ENCODE results near the gene ANP32B.
"Not testable (repeated sequence)": the region's sequence is repeated elsewhere in the genome, so short reads cannot be mapped to it uniquely, and the experiment has no call there.

ANP32B gene

GRCh38 chr9:97982683-97983588, at the start of gene ANP32B:
TSS of gene ANP32B (plus strand) at chr9:97983341. CDS start at chr9:97983556, 215 bp downstream.
- H3K27ac Mint-ChIP-seq: peak within 1 kb of the TSS; percentile 96
- DNase-seq (ENCODE audit: low spot score in 2 of 2) (peak; percentile 96), ATAC-seq (peak; percentile 87)
- H3K4me1 Mint-ChIP-seq: peaks cover 35% of the 10 kb centered on the region
- no peaks in the 10 kb centered on the region for H3K9me3 Mint-ChIP-seq
- peak within 1 kb of the TSS; percentile 73 for H3K4me3 Mint-ChIP-seq
- H3K36me3 Mint-ChIP-seq: peaks cover 41% of the 10 kb centered on the region

DNA sequence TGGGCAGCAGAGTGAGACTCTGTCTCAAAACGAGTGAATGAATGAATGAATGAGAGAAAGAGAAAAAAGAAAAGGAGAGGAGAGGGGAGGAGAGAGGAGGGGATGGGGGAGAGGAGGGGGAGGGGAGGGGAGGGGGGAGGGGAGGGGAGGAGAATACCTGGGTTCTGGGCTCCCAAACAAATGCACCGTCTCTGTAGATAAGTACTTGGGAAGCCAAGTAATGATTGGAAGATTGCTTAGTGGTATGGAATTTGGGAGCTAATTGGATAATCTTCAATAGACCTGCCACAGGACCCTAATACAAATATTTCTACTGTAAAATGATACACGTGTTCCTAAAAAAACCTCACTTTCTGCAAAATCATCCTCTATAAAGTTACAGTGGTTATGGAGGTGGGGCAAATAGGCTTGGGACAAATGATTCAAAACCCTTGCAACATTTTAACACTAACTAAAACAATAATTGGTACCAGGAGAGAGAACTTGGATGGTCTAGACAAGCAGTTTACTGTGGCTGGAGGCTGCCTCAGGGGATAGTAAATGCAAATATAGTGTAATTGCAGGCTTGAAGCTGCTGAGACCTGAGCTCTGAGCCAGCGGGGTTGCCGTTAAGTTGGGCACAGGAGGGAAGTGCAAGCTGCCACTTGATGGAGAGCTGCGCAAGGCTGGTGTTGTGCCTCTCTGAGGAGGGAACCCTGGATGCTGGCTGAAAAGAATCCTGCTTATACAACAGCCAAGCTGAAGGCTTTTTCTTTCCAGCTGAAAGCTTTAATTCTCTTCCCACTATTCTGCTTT, 48.6 kb upstream of the ANP32B start:
- no peak overlapping the region for H3K4me3 Mint-ChIP-seq
- DNase-seq (ENCODE audit: low spot score in 2 of 2): no peak
- H3K27ac Mint-ChIP-seq: no peak overlapping the region

DNA sequence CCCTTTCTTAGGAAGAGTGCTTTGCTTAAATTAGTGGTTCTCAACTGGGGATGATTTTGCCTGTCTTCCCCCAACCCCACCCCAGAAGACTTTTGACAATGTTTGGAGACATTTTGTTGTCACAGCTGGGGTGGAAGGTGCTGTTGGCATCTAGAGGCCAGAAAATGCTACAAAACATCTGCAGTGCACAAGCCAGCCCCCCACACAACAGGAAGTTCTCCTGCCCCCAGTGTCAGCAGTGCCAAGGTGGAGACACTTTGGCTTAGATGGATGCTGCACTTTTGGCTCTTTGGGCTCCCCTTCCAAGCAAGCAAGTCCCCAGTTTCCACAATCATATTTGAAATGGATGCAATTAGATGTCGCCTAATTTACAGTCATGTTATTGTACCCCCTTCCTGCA, 47.9 kb upstream of the ANP32B start:
- DNase-seq (ENCODE audit: low spot score in 2 of 2) (no peak), ATAC-seq (no peak)
- H3K36me3 Mint-ChIP-seq: no peaks in the 10 kb centered on the region
- peaks cover 28% of the 10 kb centered on the region for H3K4me1 Mint-ChIP-seq
- H3K27ac Mint-ChIP-seq: no peak overlapping the region
- no peak overlapping the region for H3K4me3 Mint-ChIP-seq
- no peaks in the 10 kb centered on the region for H3K9me3 Mint-ChIP-seq

More for the DNA sequence above, 48.6 kb upstream of the ANP32B start:
- H3K9me3 Mint-ChIP-seq: no peaks in the 10 kb centered on the region
- no peaks in the 10 kb centered on the region for H3K36me3 Mint-ChIP-seq
- peaks cover 32% of the 10 kb centered on the region for H3K4me1 Mint-ChIP-seq
- ATAC-seq: no peak

DNA sequence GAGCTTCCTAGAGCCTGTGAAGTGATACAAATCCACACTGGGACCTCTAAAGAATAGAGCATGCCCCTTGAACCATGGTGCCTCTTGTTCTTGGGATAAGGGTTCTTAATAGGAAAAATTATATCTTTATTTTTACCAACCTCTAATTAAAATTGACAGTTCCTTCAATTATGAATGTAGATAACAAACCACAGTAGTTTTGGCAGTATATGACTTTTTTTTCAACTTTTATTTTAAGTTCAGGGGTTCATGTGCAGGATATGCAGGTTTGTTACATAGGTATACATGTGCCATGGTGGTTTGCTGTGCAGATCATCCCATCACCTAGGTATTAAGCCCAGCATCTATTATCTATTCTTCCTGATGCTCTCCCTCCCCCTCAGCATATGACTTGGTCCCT, 46.1 kb upstream of the ANP32B start:
- DNase-seq (ENCODE audit: low spot score in 2 of 2) (no peak), ATAC-seq (no peak)
- Mint-ChIP-seq H3K36me3 (no peaks in the 10 kb centered on the region), H3K9me3 (no peaks in the 10 kb centered on the region), H3K4me3 (no peak overlapping the region), H3K4me1 (peaks cover 13% of the 10 kb centered on the region), H3K27ac (no peak overlapping the region)

GRCh38 chr9:97938081-97938644, 45.0 kb upstream of the ANP32B start, which contains the start of gene HEMGN:
TSS of gene HEMGN (minus strand) at chr9:97938172. CDS start at chr9:97938136, 36 bp downstream.
- Mint-ChIP-seq H3K9me3 (no peaks in the 10 kb centered on the region), H3K4me3 (peak within 1 kb of the TSS; percentile 3), H3K36me3 (no peaks in the 10 kb centered on the region), H3K27ac (peak within 1 kb of the TSS; percentile 43), H3K4me1 (peaks cover 13% of the 10 kb centered on the region)
- ATAC-seq: peak; percentile 77
- peak in 1 of 2 donors; percentile 57 for DNase-seq (ENCODE audit: low spot score in 2 of 2)

DNA sequence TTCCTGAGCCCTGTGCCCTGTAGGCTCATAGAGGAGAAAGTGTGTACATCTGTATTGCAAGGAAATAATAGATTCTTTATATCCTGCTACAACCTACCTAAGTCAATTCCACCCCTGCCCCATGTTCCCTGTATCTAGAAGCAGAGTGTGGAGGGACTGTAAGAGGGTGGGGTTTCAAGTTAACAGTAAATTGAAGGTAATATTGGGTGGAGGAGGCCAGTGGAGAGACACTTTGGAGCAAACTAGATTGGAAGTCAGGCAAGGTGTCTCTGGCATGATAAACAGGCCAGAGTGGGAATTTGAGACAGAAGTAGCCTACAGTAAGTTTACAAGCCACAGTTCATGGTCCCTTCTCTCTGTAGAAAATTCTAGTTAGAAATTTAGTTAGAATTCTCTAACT, 42.9 kb upstream of the ANP32B start:
- no peak for DNase-seq (ENCODE audit: low spot score in 2 of 2)
- Mint-ChIP-seq H3K36me3 (no peaks in the 10 kb centered on the region), H3K4me3 (no peak overlapping the region), H3K4me1 (peaks cover 13% of the 10 kb centered on the region), H3K27ac (no peak overlapping the region), H3K9me3 (no peaks in the 10 kb centered on the region)
- no peak for ATAC-seq

- Mint-ChIP-seq H3K36me3 (no peaks in the 10 kb centered on the region), H3K9me3 (no peaks in the 10 kb centered on the region), H3K4me3 (no peak overlapping the region), H3K27ac (no peak overlapping the region), H3K4me1 (peaks cover 13% of the 10 kb centered on the region)
- no peak for DNase-seq (ENCODE audit: low spot score in 2 of 2)
- ATAC-seq: no peak
Observed at GRCh38 chr9:97940741-97941140, 42.4 kb upstream of the ANP32B start.

DNA sequence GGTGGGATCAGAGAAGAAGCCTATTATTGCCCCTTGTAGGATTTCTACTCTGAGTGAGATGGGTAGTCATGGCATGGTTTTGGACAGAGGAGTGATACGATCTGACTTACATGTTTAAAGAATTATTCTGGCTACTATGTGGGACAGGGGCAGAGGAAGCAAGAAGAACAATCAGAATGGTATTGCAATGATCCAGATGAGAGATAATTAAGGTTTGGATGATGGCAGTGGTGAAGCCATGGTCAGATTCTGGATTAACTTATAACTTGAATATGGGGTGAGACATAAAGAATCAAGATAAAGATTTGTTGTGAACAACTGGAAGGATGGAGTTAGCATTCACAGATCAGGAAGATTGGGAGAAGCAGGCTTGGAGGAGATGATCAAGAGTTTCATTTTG, 41.8 kb upstream of the ANP32B start:
- Mint-ChIP-seq H3K4me1 (peaks cover 13% of the 10 kb centered on the region), H3K27ac (no peak overlapping the region), H3K4me3 (no peak overlapping the region), H3K36me3 (no peaks in the 10 kb centered on the region), H3K9me3 (no peaks in the 10 kb centered on the region)
- no peak for DNase-seq (ENCODE audit: low spot score in 2 of 2)
- ATAC-seq: no peak

- no peaks in the 10 kb centered on the region for H3K36me3 Mint-ChIP-seq
- DNase-seq (ENCODE audit: low spot score in 2 of 2): no peak
- peaks cover 5% of the 10 kb centered on the region for H3K4me1 Mint-ChIP-seq
- H3K4me3 Mint-ChIP-seq: no peak overlapping the region
- ATAC-seq: no peak
- H3K9me3 Mint-ChIP-seq: no peaks in the 10 kb centered on the region
- H3K27ac Mint-ChIP-seq: no peak overlapping the region
Observed at GRCh38 chr9:97943308-97943855, 39.8 kb upstream of the ANP32B start.

- DNase-seq (ENCODE audit: low spot score in 2 of 2) (no peak), ATAC-seq (no peak)
- Mint-ChIP-seq H3K4me3 (no peak overlapping the region), H3K27ac (no peak overlapping the region), H3K4me1 (no peaks in the 10 kb centered on the region), H3K36me3 (no peaks in the 10 kb centered on the region), H3K9me3 (no peaks in the 10 kb centered on the region)
Observed at GRCh38 chr9:97944612-97945011, 38.5 kb upstream of the ANP32B start.

DNA sequence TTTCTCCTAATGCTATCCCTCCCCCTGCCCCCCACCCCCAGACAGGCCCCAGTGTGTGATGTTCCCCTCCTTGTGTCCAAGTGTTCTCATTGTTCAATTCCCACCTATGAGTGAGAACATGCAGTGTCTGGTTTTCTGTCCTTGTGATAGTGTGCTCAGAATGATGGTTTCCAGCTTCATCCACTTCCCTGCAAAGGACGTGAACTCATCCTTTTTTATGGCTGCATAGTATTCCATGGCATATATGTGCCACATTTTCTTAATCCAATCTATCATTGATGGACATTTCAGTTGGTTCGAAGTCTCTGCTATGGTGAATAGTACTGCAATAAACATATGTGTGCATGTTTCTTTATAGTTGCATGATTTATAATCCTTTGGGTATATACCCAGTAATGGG, 37.7 kb upstream of the ANP32B start:
- H3K36me3 Mint-ChIP-seq; H3K27ac Mint-ChIP-seq; H3K4me1 Mint-ChIP-seq; H3K4me3 Mint-ChIP-seq; DNase-seq (ENCODE audit: low spot score in 2 of 2); H3K9me3 Mint-ChIP-seq; ATAC-seq: not testable (repeated sequence)

DNA sequence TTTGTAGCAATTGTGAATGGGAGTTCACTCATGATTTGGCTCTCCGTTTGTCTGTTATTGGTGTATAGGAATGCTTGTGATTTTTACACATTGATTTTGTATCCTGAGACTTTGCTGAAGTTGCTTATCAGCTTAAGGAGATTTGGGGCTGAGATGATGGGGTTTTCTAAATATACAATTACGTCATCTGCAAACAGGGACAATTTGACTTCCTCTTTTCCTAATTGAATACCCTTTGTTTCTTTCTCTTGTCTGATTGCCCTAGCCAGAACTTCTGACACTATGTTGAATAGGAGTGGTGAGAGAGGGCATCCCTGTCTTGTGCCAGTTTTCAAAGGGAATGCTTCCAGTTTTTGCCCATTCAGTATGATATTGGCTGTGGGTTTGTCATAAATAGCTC, 36.0 kb upstream of the ANP32B start:
- not testable (repeated sequence) for ATAC-seq; H3K36me3 Mint-ChIP-seq; H3K4me1 Mint-ChIP-seq; H3K4me3 Mint-ChIP-seq; H3K27ac Mint-ChIP-seq; H3K9me3 Mint-ChIP-seq; DNase-seq (ENCODE audit: low spot score in 2 of 2)

DNA sequence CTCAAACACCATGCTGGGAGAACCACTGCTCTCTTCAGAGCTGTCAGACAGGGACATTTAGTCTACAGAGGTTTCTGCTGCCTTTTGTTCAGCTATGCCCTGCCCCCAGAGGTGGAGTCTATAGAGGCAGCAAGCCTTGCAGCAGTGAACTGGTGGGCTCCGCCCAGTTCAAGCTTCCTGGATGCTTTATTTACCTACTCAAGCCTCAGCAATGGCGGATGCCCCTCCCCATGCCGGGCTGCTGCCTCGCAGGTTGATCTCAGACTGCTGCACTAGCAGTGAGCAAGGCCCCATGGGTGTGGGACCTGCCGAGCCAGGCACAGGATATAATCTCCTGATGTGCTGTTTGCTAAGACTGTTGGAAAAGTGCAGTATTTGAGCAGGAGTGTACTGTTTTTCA, 32.3 kb upstream of the ANP32B start:
- H3K4me1 Mint-ChIP-seq; H3K4me3 Mint-ChIP-seq; DNase-seq (ENCODE audit: low spot score in 2 of 2); H3K36me3 Mint-ChIP-seq; ATAC-seq; H3K27ac Mint-ChIP-seq; H3K9me3 Mint-ChIP-seq: not testable (repeated sequence)

DNA sequence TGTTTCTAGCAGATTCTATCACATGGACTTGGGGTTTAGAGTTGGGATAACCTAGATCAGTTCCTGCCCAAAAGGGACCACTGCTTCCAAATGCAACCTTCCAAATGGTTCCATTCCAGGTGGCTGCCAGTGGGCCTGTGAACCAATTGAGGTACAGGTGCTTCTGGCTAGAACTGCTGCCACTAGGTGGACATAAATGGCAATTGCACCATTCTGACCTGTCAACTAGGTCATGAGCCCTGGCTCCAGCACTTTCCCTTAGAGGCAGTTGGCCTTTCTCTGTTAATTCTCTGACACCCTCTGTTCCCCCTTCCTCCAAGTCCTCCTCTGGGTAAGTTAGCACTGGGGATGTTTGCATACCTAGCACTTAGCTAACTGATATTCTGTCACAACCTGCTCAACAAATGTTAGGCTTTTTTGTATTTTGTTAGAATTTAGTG, 28.6 kb upstream of the ANP32B start:
- ATAC-seq (peak; percentile 75), DNase-seq (ENCODE audit: low spot score in 2 of 2) (peak in 1 of 2 donors; percentile 62)
- no peak overlapping the region for H3K4me3 Mint-ChIP-seq
- no peak overlapping the region for H3K27ac Mint-ChIP-seq
- peaks cover 9% of the 10 kb centered on the region for H3K4me1 Mint-ChIP-seq
- H3K36me3 Mint-ChIP-seq: no peaks in the 10 kb centered on the region
- no peaks in the 10 kb centered on the region for H3K9me3 Mint-ChIP-seq

DNA sequence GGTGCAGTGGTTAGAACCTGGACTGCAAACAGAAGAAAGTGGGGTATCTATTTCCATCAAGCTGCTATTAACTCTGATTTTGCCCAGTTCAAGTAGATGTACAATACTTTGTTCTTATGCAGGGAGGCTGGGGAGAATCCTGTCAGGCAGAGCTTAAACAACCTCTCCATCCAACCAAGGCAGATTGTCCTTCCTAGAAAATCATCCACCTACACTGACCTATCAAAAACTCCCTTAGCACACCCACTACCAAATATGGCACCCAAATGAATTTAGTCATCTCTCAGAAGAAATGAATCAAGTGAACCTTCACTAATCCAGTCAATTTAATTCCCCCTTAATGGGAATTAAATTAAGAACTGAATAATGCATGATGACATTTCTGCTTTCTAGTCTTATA, 26.8 kb upstream of the ANP32B start:
- H3K4me1 Mint-ChIP-seq: peaks cover 9% of the 10 kb centered on the region
- no peaks in the 10 kb centered on the region for H3K9me3 Mint-ChIP-seq

More for the DNA sequence above, 26.8 kb upstream of the ANP32B start:
- H3K27ac Mint-ChIP-seq: no peak overlapping the region
- no peak overlapping the region for H3K4me3 Mint-ChIP-seq
- DNase-seq (ENCODE audit: low spot score in 2 of 2): no peak
- no peak for ATAC-seq
- H3K36me3 Mint-ChIP-seq: no peaks in the 10 kb centered on the region

All from stimulated activated effector memory CD8-positive, alpha-beta T cell treated with anti-CD3 and anti-CD28 coated beads, Interleukin-12 subunit alpha, Interleukin-12 subunit beta, amount 100 ng/mL, for 72 hours (primary cell).